DMS79 (cell line): ENCODE measurements around the gene PTPRE.
"Not testable (repeated sequence)": the region's sequence is repeated elsewhere in the genome, so short reads cannot be mapped to it uniquely, and the experiment has no call there.

ENCODE experiments used
- DNase-seq: peaks from one replicate; lab custom pipeline; 2025; lab: John Stamatoyannopoulos, UW

Gene PTPRE

GRCh38 chr10:127983344-127984100 is 76.6 kb downstream of the PTPRE start:
- no peak for DNase-seq

- DNase-seq, result no peak
These were observed 78.0 kb downstream of the PTPRE start for GRCh38 chr10:127984945-127985344.

- DNase-seq, result no peak
These were observed 79.9 kb downstream of the PTPRE start for GRCh38 chr10:127986531-127987466.

GRCh38 chr10:127987467-127988380 is 80.8 kb downstream of the PTPRE start:
- no peak for DNase-seq

- no peak for DNase-seq
These were observed 82.6 kb downstream of the PTPRE start for GRCh38 chr10:127989481-127990012.

GRCh38 chr10:127990132-127990788 is 83.4 kb downstream of the PTPRE start:
- not testable (repeated sequence) for DNase-seq

- no peak for DNase-seq
These were observed 84.1 kb downstream of the PTPRE start for GRCh38 chr10:127990846-127991542.

GRCh38 chr10:127991543-127992255 is 84.8 kb downstream of the PTPRE start:
- DNase-seq, result no peak

GRCh38 chr10:127992376-127992775 is 85.5 kb downstream of the PTPRE start:
- DNase-seq, result peak; percentile 25

- DNase-seq, result no peak
These were observed 86.3 kb downstream of the PTPRE start for GRCh38 chr10:127993056-127993690.

- no peak for DNase-seq
These were observed 89.0 kb downstream of the PTPRE start for GRCh38 chr10:127995939-127996338.

GRCh38 chr10:127996586-127996985 is 89.7 kb downstream of the PTPRE start:
- DNase-seq, result no peak

- no peak for DNase-seq
These were observed 90.4 kb downstream of the PTPRE start for GRCh38 chr10:127997271-127997670.

GRCh38 chr10:127997937-127998336 is 91.0 kb downstream of the PTPRE start:
- DNase-seq, result no peak

GRCh38 chr10:127998501-127999144 is 91.7 kb downstream of the PTPRE start:
- DNase-seq, result no peak

GRCh38 chr10:127999297-128000129 is 92.6 kb downstream of the PTPRE start:
- no peak for DNase-seq

- no peak for DNase-seq
These were observed 93.8 kb downstream of the PTPRE start for GRCh38 chr10:128000471-128001362.
